HEK293 (cell line): Measurements from ENCODE around the gene LPIN1.

Experiments
- FEZF1 ChIP-seq: fragments of 450-650 bp; formaldehyde crosslinking; IDR thresholded peaks from 2 replicates; pipeline ENCODE4 v1.5.1; 2016; ENCODE audit warnings: missing biosample characterization, missing genetic modification characterization
- ZFHX2 ChIP-seq: fragments of 450-650 bp; formaldehyde crosslinking; conservative IDR thresholded peaks from 2 replicates; pipeline ENCODE4 v1.5.1; 2016; ENCODE audit warnings: missing biosample characterization, missing genetic modification characterization
- ZFP37 ChIP-seq: fragments of 450-650 bp; formaldehyde crosslinking; IDR thresholded peaks from 2 replicates; pipeline ENCODE4 v1.5.1; 2016; ENCODE audit warnings: missing biosample characterization, missing genetic modification characterization

DNA sequence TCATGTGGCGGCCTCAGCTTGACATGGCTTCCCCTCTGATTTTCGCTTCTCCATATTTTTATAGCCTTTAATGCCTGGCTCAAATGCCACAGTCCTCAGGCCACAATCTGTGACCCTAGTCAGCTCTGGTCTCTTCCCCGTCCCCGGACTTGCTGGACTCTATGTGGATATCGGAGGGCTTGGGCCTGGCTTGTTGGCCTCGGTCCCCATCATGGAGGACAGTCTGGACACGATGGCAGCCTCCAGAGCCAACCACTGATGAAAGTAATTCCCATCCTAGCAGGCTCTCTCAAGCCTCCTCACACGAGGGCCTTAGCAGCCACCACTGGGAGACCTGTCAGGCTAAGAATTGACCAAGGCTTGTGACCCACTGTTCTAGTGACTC is 61.6 kb downstream of the LPIN1 start:
- no peak for TF ChIP-seq ZFP37 (tag by site-specific recombination)
- TF ChIP-seq FEZF1 (tag by site-specific recombination): no peak
- TF ChIP-seq ZFHX2: no peak
